Stimulated activated naive B cell treated with anti-CD40 and anti-IgM and Interleukin-4, amounts not matched to agents 10 μg/mL and 1 μg/mL and 100 μg/mL, for 72 hours (primary cell): Measurements from ENCODE around the gene RAPSN.

ENCODE experiments used
- ATAC-seq, 2 donors: fragments of 150-1000 bp; cut with Tn5 transposase; replicated peaks; 2 replicates each; pipeline ENCODE4 v1.10.0; 2021; ENCODE audit warnings: moderate library complexity in 1 of 2
- DNase-seq: peaks from one replicate; pipeline ENCODE4 v3.0.0; 2021
- H3K27ac Mint-ChIP-seq: one replicate; pipeline ENCODE4 v1.8.0; 2022; ENCODE audit warnings: mild to moderate bottlenecking, mixed read lengths
- H3K27me3 Mint-ChIP-seq, 2 donors: one replicate each; pipeline ENCODE4 v1.8.0; 2022; ENCODE audit warnings: mixed read lengths in 2 of 2
- H3K36me3 Mint-ChIP-seq, 2 donors: one replicate each; pipeline ENCODE4 v1.8.0; 2022; ENCODE audit warnings: mixed read lengths in 2 of 2, mild to moderate bottlenecking in 1 of 2
- H3K4me1 Mint-ChIP-seq, 2 donors: one replicate each; pipeline ENCODE4 v1.8.0; 2022; ENCODE audit warnings: mixed read lengths in 2 of 2, mild to moderate bottlenecking in 1 of 2
- H3K4me3 Mint-ChIP-seq, 2 donors: one replicate each; pipeline ENCODE4 v1.8.0; 2022; ENCODE audit warnings: mild to moderate bottlenecking in 2 of 2, mixed read lengths in 2 of 2, moderate library complexity in 1 of 2
- H3K9me3 Mint-ChIP-seq, 2 donors: one replicate each; pipeline ENCODE4 v1.8.0; 2022; ENCODE audit warnings: mixed read lengths in 2 of 2, mild to moderate bottlenecking in 1 of 2

RAPSN gene

GRCh38 chr11:47399860-47400767 lies 48.8 kb downstream of the RAPSN start:
- Mint-ChIP-seq H3K9me3 (no peaks in the 10 kb centered on the region), H3K27me3 (no peaks in the 10 kb centered on the region), H3K36me3 (no peaks in the 10 kb centered on the region), H3K4me1 (peaks cover 39 to 59% of the 10 kb centered on the region in 2 donors), H3K27ac (peak overlapping the region; percentile 96), H3K4me3 (peak overlapping the region; percentile 78 to 86)
- peak; percentile 64 to 73 for ATAC-seq
- DNase-seq, result no peak

DNA sequence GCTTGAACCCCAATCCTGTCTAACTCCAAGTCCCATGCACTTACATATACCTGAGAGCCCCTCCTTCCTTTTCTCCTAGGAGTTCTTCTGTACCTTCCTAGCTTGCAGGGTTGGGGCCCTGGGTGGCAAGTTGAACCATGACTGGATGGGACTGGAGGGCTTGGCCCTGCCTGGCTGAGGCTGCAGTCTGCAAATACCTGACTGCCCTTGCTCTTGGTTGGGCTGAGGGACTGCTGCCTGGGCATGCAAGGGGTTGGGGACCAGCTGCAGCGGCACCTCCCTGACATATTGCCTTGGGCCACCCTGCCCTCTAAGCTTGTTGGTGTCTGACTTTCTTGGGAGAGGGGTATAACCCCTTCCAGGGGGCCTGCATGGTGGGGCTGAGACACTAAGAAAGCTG lies 50.4 kb downstream of the RAPSN start:
- no peaks in the 10 kb centered on the region for H3K9me3 Mint-ChIP-seq
- ATAC-seq (no peak), DNase-seq (no peak)
- H3K36me3 Mint-ChIP-seq, result no peaks in the 10 kb centered on the region
- no peaks in the 10 kb centered on the region for H3K27me3 Mint-ChIP-seq
- H3K4me1 Mint-ChIP-seq, result peaks cover 44 to 74% of the 10 kb centered on the region in 2 donors
- peak overlapping the region; percentile 44 to 56 for H3K4me3 Mint-ChIP-seq
- H3K27ac Mint-ChIP-seq, result peak overlapping the region; percentile 73

DNA sequence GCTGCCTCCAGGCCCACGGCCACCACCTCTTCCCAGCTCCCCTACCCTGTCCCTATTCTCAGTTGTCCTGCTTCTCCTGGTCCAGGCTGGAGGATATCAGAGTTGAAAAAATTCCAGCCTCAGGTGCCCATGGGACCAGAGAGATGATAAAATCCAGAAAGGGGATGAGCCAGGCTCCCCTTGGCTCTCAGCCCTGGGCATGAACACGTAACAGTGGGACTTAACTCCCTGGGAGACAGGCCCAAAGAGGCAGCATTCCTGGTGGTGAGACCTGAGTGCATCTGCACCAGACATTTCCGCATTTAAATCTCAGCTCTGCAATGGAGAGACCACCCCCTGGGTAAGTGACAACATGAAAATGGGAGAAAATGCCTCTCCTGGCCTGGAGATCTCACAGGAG lies 50.9 kb downstream of the RAPSN start:
- ATAC-seq (no peak), DNase-seq (no peak)
- Mint-ChIP-seq H3K4me3 (no peak overlapping the region), H3K27ac (peak overlapping the region; percentile 59), H3K27me3 (no peaks in the 10 kb centered on the region), H3K36me3 (no peaks in the 10 kb centered on the region), H3K4me1 (peaks cover 47 to 74% of the 10 kb centered on the region in 2 donors), H3K9me3 (no peaks in the 10 kb centered on the region)

- Mint-ChIP-seq H3K4me3 (no peak overlapping the region), H3K36me3 (no peaks in the 10 kb centered on the region), H3K9me3 (no peaks in the 10 kb centered on the region), H3K27ac (peak overlapping the region; percentile 98), H3K27me3 (no peaks in the 10 kb centered on the region), H3K4me1 (peaks cover 53 to 81% of the 10 kb centered on the region in 2 donors)
- DNase-seq, result no peak
- ATAC-seq, result no peak
These were observed 53.0 kb downstream of the RAPSN start for GRCh38 chr11:47396049-47396320.

DNA sequence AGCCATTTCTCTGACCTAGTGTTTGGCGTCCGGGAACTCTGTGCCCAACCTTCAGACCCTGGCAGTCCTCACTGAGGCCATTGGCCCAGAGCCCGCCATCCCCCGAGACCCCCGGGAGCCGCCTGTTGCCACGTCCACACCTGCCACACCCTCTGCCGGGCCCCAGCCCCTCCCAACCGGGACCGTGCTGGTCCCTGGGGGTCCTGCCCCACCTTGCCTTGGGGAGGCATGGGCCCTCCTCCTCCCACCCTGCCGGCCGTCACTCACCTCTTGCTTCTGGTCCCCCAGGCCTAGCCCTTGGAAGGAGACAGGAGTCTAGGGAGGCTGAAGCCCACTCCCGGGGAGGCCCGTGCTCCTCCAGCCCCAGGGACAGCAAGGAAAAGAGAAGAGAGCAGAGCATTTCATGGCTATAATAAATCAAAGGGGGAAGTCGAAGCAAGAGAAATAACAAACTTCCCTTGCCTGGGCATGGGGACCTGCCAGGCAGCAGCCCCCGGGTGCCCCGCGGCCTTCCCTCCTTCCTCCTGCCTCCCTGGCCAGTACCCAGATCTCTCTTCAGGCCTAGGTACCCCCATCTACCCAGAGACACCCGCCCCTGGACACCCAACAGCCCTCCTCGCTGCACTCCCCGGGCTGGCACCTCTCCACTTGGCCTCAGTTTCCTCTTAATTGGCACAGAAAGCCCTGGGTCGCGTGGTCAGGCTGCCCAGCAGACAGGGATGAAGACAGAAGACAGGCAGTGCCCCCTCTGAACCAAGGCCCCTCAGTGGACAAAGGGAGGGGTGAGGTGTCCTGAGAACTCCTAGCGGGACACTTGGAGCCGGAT lies 53.5 kb downstream of the RAPSN start:
- H3K36me3 Mint-ChIP-seq, result no peaks in the 10 kb centered on the region
- H3K27ac Mint-ChIP-seq, result peak overlapping the region; percentile 98
- DNase-seq (no peak), ATAC-seq (peak; percentile 2 to 10)
- H3K9me3 Mint-ChIP-seq, result no peaks in the 10 kb centered on the region
- no peaks in the 10 kb centered on the region for H3K27me3 Mint-ChIP-seq
- H3K4me3 Mint-ChIP-seq, result peak overlapping the region; percentile 78 to 80
- H3K4me1 Mint-ChIP-seq, result peaks cover 51 to 81% of the 10 kb centered on the region in 2 donors

GRCh38 chr11:47394322-47395222 lies 54.4 kb downstream of the RAPSN start:
- Mint-ChIP-seq H3K36me3 (no peaks in the 10 kb centered on the region), H3K4me1 (peaks cover 52 to 80% of the 10 kb centered on the region in 2 donors), H3K4me3 (peak overlapping the region; percentile 78 to 80), H3K9me3 (no peaks in the 10 kb centered on the region), H3K27me3 (no peaks in the 10 kb centered on the region), H3K27ac (peak overlapping the region; percentile 98)
- DNase-seq, result peak; percentile 45
- ATAC-seq, result peak; percentile 77 to 79

DNA sequence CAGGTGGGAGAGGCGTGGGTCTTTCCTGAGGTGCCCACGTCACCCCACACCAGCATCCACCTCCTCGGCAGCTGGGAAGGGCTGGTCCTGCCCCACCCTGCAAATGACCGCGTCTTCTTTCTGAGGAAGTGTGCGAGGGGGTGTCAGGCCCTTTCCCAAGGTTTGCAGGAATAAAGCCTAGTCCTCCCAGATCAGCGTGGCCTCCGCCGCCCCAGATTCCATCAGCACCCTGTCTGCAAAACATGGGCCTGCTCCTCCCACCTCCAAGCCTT lies 55.0 kb downstream of the RAPSN start:
- H3K27me3 Mint-ChIP-seq, result no peaks in the 10 kb centered on the region
- DNase-seq, result no peak
- peak overlapping the region; percentile 78 to 80 for H3K4me3 Mint-ChIP-seq
- H3K36me3 Mint-ChIP-seq, result no peaks in the 10 kb centered on the region
- H3K4me1 Mint-ChIP-seq, result peaks cover 51 to 82% of the 10 kb centered on the region in 2 donors
- H3K9me3 Mint-ChIP-seq, result no peaks in the 10 kb centered on the region
- H3K27ac Mint-ChIP-seq, result peak overlapping the region; percentile 98
- no peak for ATAC-seq

- peak overlapping the region; percentile 98 for H3K27ac Mint-ChIP-seq
- ATAC-seq (peak; percentile 10 to 14), DNase-seq (no peak)
- H3K4me1 Mint-ChIP-seq, result peaks cover 50 to 84% of the 10 kb centered on the region in 2 donors
- H3K4me3 Mint-ChIP-seq, result peak overlapping the region; percentile 25 to 60
- H3K36me3 Mint-ChIP-seq, result no peaks in the 10 kb centered on the region
- H3K9me3 Mint-ChIP-seq, result no peaks in the 10 kb centered on the region
- no peaks in the 10 kb centered on the region for H3K27me3 Mint-ChIP-seq
These were observed 55.5 kb downstream of the RAPSN start for GRCh38 chr11:47393163-47394049.

DNA sequence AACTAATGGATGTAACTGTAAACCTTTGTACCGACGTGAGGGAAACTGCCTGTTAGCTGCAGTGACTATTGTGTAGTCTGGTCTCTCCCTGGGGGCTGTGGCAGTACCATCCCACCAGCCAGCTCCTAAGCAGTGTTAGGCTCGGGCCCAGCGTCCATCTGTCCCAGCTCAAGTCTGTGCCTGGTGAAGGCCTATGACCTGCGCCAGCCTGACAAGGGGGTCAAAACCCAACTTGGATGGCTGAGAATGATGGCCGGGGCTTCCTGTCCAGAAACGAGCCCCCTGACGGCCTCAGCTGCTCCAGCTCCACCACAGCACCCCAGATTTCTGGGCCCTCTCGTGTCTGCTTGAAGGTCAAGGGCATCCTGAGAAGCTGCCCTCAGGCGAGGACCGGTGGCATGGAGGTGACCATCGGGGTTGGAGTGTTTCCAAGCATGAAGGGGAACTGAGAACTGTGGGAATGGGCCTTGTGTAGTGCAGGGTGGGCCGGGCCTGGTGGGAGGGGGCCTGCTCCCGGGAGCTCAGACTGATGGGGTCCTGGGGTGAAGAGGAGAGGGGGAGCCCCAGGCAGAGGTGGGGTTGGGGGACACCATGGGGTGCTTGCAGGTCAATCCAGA lies 56.3 kb downstream of the RAPSN start:
- ATAC-seq (no peak), DNase-seq (no peak)
- Mint-ChIP-seq H3K36me3 (no peaks in the 10 kb centered on the region), H3K27ac (peak overlapping the region; percentile 67), H3K27me3 (no peaks in the 10 kb centered on the region), H3K4me3 (peak overlapping the region; percentile 10 to 47), H3K9me3 (no peaks in the 10 kb centered on the region), H3K4me1 (peaks cover 49 to 86% of the 10 kb centered on the region in 2 donors)

GRCh38 chr11:47391711-47392432 lies 57.1 kb downstream of the RAPSN start:
- peaks cover 45 to 81% of the 10 kb centered on the region in 2 donors for H3K4me1 Mint-ChIP-seq
- ATAC-seq (no peak), DNase-seq (no peak)
- no peak overlapping the region for H3K4me3 Mint-ChIP-seq
- no peaks in the 10 kb centered on the region for H3K27me3 Mint-ChIP-seq
- H3K9me3 Mint-ChIP-seq, result no peaks in the 10 kb centered on the region
- no peaks in the 10 kb centered on the region for H3K36me3 Mint-ChIP-seq
- peak overlapping the region; percentile 88 for H3K27ac Mint-ChIP-seq

GRCh38 chr11:47391077-47391583 lies 57.8 kb downstream of the RAPSN start:
- DNase-seq (peak; percentile 42), ATAC-seq (peak; percentile 54 to 55)
- no peaks in the 10 kb centered on the region for H3K9me3 Mint-ChIP-seq
- no peaks in the 10 kb centered on the region for H3K36me3 Mint-ChIP-seq
- no peaks in the 10 kb centered on the region for H3K27me3 Mint-ChIP-seq
- peaks cover 45 to 81% of the 10 kb centered on the region in 2 donors for H3K4me1 Mint-ChIP-seq
- H3K4me3 Mint-ChIP-seq, result no peak overlapping the region
- peak overlapping the region; percentile 88 for H3K27ac Mint-ChIP-seq

DNA sequence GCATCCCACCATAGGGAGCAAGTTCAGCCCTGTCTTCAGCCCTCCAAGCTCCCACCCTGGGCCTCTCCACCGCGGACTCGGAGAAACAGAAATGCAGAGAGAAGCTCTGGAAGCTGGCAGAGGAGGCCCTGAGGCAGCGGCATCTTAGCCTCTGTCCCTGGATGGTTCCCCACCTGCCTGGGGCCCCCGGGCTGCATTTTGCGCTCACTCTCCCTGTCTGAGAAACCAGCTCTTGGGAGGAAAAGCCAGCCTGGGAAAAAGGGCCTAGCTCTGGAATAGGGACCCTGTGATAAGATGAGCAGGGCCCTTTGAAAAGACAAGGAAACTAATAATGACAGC lies 58.5 kb downstream of the RAPSN start:
- ATAC-seq (no peak), DNase-seq (no peak)
- peak overlapping the region; percentile 88 for H3K27ac Mint-ChIP-seq
- H3K9me3 Mint-ChIP-seq, result no peaks in the 10 kb centered on the region
- H3K36me3 Mint-ChIP-seq, result no peaks in the 10 kb centered on the region
- H3K27me3 Mint-ChIP-seq, result no peaks in the 10 kb centered on the region
- peaks cover 40 to 73% of the 10 kb centered on the region in 2 donors for H3K4me1 Mint-ChIP-seq
- no peak overlapping the region for H3K4me3 Mint-ChIP-seq
